GM18505 (cell line): ENCODE data around the gene ALOXE3.
"Not testable (repeated sequence)": the region's sequence is repeated elsewhere in the genome, so short reads cannot be mapped to it uniquely, and the experiment has no call there.

ENCODE experiments used
- ATAC-seq: cut with Tn5 transposase; IDR thresholded peaks from one replicate; pipeline ENCODE4 v1.9.1; 2021; ENCODE audit not compliant: unreplicated experiment
- POLR2A ChIP-seq: IDR thresholded peaks from 4 replicates; pipeline ENCODE4 v1.6.1; 2011; ENCODE audit warnings: borderline replicate concordance; ENCODE audit not compliant: insufficient read depth, insufficient read length; ENCODE audit errors: extremely low read depth

ALOXE3 gene

GRCh38 chr17:8063761-8064534, 54.4 kb downstream of the ALOXE3 start:
- ATAC-seq: no peak
- no peak for TF ChIP-seq POLR2A

GRCh38 chr17:8062807-8063483, 55.4 kb downstream of the ALOXE3 start:
- no peak for TF ChIP-seq POLR2A
- ATAC-seq: no peak

DNA sequence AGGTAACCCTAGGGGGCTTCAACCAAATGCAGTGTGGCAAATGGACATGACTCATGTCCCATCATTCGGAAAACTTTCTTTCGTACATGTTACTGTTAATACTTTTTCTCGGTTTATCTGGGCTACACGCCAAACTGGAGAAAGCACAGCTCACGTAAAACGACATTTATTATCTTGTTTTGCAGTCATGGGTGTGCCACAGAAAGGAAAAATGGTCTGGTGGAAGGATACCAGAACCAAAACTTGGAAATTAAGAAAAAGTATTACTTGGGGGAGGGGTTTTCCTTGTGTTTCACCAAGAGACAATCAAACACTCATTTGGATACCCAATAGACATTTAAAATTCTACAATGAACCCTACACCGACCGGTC, 55.9 kb downstream of the ALOXE3 start:
- no peak for ATAC-seq
- no peak for TF ChIP-seq POLR2A

- not testable (repeated sequence) for ATAC-seq
These were observed 56.5 kb downstream of the ALOXE3 start for GRCh38 chr17:8061851-8062250.

DNA sequence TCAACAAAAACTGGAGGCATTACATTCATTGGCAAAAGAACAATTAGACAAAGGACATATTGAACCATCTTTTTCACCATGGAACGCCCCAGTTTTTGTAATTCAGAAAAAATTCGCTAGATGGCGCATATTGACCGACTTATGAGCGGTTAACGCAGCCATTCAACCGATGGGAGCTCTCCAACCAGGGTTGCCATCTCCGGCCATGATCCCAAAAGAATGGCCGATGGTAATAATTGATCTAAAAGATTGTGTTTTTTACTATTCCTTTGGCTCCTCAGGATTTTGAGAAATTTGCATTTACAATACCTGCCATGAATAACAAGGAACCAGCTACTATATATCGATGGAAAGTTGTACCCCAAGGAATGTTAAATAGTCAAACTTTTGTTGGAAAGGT, 58.0 kb downstream of the ALOXE3 start:
- TF ChIP-seq POLR2A: no peak
- ATAC-seq: no peak

- no peak for TF ChIP-seq POLR2A
- no peak for ATAC-seq
These were observed 59.2 kb downstream of the ALOXE3 start for GRCh38 chr17:8059131-8059530.

DNA sequence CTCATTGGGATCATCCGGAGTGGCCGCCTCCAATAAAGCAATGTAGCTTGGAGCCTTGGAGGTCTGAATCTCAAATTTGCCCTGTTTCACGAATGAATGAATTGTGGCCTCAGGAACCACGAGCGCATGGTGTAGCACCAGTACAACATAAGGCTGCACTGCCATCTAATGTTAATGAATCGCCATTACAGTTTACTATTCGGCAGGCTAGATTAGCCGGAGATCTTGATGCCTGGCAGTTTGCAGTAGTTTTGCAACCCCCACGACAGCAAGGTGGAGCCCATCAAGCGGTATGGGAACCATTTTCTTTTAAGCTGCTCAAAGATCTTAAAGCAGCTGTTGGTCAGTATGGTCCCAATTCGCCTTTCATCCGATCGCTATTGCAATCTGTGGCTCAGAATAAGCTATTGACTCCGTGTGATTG, 60.6 kb downstream of the ALOXE3 start:
- no peak for TF ChIP-seq POLR2A
- no peak for ATAC-seq

GRCh38 chr17:8056976-8057625, 61.2 kb downstream of the ALOXE3 start:
- ATAC-seq: no peak
- TF ChIP-seq POLR2A: no peak

DNA sequence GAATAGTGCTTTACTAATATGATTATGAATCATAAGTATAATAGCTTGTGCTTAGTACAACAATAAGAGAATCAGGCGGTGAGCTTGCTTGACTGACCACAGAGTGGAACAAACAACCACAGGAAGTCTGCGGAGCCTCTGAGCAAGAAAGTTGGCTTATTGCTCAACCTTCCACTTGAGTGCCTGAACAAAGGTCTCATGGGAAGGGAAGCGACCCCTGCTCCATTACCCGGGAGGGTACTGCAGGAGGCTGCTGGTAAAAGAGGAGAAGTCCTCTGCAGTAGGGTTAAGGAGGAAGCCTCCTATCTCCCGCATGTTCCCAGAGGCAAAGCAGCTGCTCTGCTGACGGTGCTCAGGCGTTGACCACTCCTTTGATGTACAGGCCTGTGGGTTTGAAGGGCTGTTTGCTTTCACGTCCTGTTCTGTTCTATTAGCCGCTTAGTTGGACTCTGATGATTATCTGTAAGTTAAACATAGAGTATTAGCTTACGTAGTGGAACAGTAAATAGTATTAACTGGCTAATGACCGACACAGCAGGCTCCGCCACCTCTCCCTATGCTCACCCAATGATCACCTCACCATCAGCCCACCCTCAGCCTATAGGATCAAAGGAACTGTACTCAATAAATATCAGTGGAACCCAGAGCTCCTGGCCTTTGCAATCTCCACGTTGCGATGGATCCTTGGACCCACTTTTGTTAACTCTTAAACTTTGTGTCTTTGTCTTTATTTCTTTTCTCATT, 61.9 kb downstream of the ALOXE3 start:
- TF ChIP-seq POLR2A: no peak
- no peak for ATAC-seq

GRCh38 chr17:8055851-8056231, 62.5 kb downstream of the ALOXE3 start:
- no peak for ATAC-seq
- TF ChIP-seq POLR2A: no peak

GRCh38 chr17:8053600-8053999, 64.7 kb downstream of the ALOXE3 start:
- no peak for ATAC-seq
- no peak for TF ChIP-seq POLR2A

GRCh38 chr17:8052256-8053252, 65.8 kb downstream of the ALOXE3 start:
- no peak for TF ChIP-seq POLR2A
- no peak for ATAC-seq
